H1 (cell line): Measurements from ENCODE around the gene SLC24A3. TPM values are rescaled to one million over a fixed set of nuclear protein-coding genes. Genes with fewer than 3 reads are reported as not detected.

ENCODE experiments used
- CTCF ChIA-PET: fragments of 300-600 bp; sonication (Branson Sonifier 250); formaldehyde crosslinking; loops from one replicate; lab custom pipeline; 2021; ENCODE audit not compliant: partially characterized antibody; lab: Charles Lee
- POLR2A ChIA-PET: fragments of 300-600 bp; sonication (Branson Sonifier 250); formaldehyde crosslinking; loops from one replicate; lab custom pipeline; 2021; ENCODE audit warnings: inconsistent platforms; ENCODE audit not compliant: partially characterized antibody; lab: Charles Lee
- DNase-seq, 2 experiments: peaks; one replicate each; pipeline versions ENCODE4 v3.0.0 to v3.0.0-alpha.2; 2010 to 2022; ENCODE audit warnings: low spot score in 2 of 2, low read depth in 1 of 2, mixed read lengths in 1 of 2
- FAIRE-seq: peaks from 2 replicates; lab custom pipeline; 2011; peaks lifted over from hg19 to GRCh38; lab: Jason Lieb, UNC
- H2AFZ ChIP-seq: 2 replicates; pipeline ENCODE4 v1.8.1; 2012; ENCODE audit warnings: low read length, inconsistent platforms
- H2AK5ac ChIP-seq: 2 replicates; pipeline ENCODE4 v1.6.1; 2013; ENCODE audit warnings: low read depth, low read length
- H2BK120ac ChIP-seq: replicated peaks from 2 replicates; pipeline ENCODE3; 2013; ENCODE audit warnings: low read depth, low read length, inconsistent platforms
- H2BK12ac ChIP-seq: 2 replicates; pipeline ENCODE4 v1.6.1; 2013; ENCODE audit warnings: low read depth, low read length
- H2BK15ac ChIP-seq: 2 replicates; pipeline ENCODE4 v1.6.1; 2013; ENCODE audit warnings: low read length
- H2BK20ac ChIP-seq: 2 replicates; pipeline ENCODE4 v1.6.1; 2013; ENCODE audit warnings: low read length
- H2BK5ac ChIP-seq: 2 replicates; pipeline ENCODE4 v1.6.1; 2013; ENCODE audit warnings: low read depth, low read length
- H3K14ac ChIP-seq: 2 replicates; pipeline ENCODE4 v1.6.1; 2013; ENCODE audit warnings: inconsistent platforms; ENCODE audit not compliant: insufficient read length
- H3K18ac ChIP-seq: 2 replicates; pipeline ENCODE4 v1.6.1; 2013; ENCODE audit warnings: low read length; ENCODE audit errors: extremely low read depth
- H3K23ac ChIP-seq: 2 replicates; pipeline ENCODE4 v1.6.1; 2013; ENCODE audit warnings: inconsistent platforms; ENCODE audit not compliant: insufficient read length
- H3K23me2 ChIP-seq: 2 replicates; pipeline ENCODE4 v1.6.1; 2013; ENCODE audit warnings: low read depth, low read length
- H3K27ac ChIP-seq: 2 replicates; pipeline ENCODE4 v1.6.1; 2011; ENCODE audit warnings: low read depth, low read length, inconsistent platforms
- H3K27me3 ChIP-seq, 4 experiments: replicated peaks in 1 of 4; 1 replicate in 1 of 4; 2 replicates in 3 of 4; pipeline versions ENCODE4 v1.6.1 to v1.8.1; 2011 to 2013; ENCODE audit warnings: low read length in 3 of 4, mild to moderate bottlenecking in 3 of 4, inconsistent platforms in 2 of 4, mixed read lengths in 2 of 4, moderate library complexity in 1 of 4; ENCODE audit not compliant: control insufficient read depth in 3 of 4, insufficient read depth in 3 of 4; ENCODE audit errors: extremely low read depth in 1 of 4
- H3K36me3 ChIP-seq, 4 experiments: 2 replicates each; pipeline versions ENCODE4 v1.6.1 to v1.8.1; 2011 to 2013; ENCODE audit warnings: mild to moderate bottlenecking in 4 of 4, low read length in 3 of 4, moderate library complexity in 2 of 4, control low read depth in 1 of 4, inconsistent platforms in 1 of 4; ENCODE audit not compliant: insufficient read depth in 4 of 4, control insufficient read depth in 2 of 4
- H3K4ac ChIP-seq: replicated peaks from 2 replicates; pipeline ENCODE3; 2013; ENCODE audit warnings: low read length, low read depth, mixed read lengths, inconsistent platforms; ENCODE audit not compliant: insufficient read length
- H3K4me1 ChIP-seq, 4 experiments: replicated peaks in 1 of 4; 1 replicate in 1 of 4; 2 replicates in 3 of 4; pipeline versions ENCODE4 v1.6.1 to v1.8.1; 2011 to 2013; ENCODE audit warnings: low read length in 3 of 4, inconsistent platforms in 2 of 4, mixed read lengths in 1 of 4; ENCODE audit not compliant: insufficient read depth in 4 of 4, control insufficient read depth in 3 of 4
- H3K4me2 ChIP-seq, 2 experiments: 2 replicates each; pipeline versions ENCODE4 v1.6.1 to v1.8.1; 2011 to 2013; ENCODE audit warnings: low read depth in 2 of 2, low read length in 2 of 2, control low read depth in 1 of 2, inconsistent platforms in 1 of 2, mild to moderate bottlenecking in 1 of 2; ENCODE audit not compliant: insufficient read depth in 1 of 2
- H3K4me3 ChIP-seq, 4 experiments: fragments of 200-600, 300-600 bp in 1 of 4; sonication (generic), shearing (Covaris generic), sonication (Bioruptor Twin) in 1 of 4; 2 replicates each; pipeline versions ENCODE4 v1.5.1 to v1.8.1; 2011 to 2016; ENCODE audit warnings: low read length in 4 of 4, low read depth in 3 of 4, control low read depth in 2 of 4, inconsistent platforms in 2 of 4, mild to moderate bottlenecking in 2 of 4, mixed read lengths in 1 of 4, moderate library complexity in 1 of 4; ENCODE audit not compliant: insufficient read depth in 2 of 4; ENCODE audit errors: extremely low read depth in 1 of 4
- H3K56ac ChIP-seq: replicated peaks from 2 replicates; pipeline ENCODE3; 2013; ENCODE audit warnings: low read depth, mild to moderate bottlenecking, mixed read lengths, low read length, inconsistent platforms; ENCODE audit not compliant: insufficient read length
- H3K79me1 ChIP-seq: 2 replicates; pipeline ENCODE4 v1.6.1; 2013; ENCODE audit warnings: low read depth, low read length, control low read depth
- H3K79me2 ChIP-seq, 2 experiments: 2 replicates each; pipeline versions ENCODE4 v1.6.1 to v1.8.1; 2012 to 2013; ENCODE audit warnings: low read length in 2 of 2, mild to moderate bottlenecking in 2 of 2, inconsistent platforms in 1 of 2; ENCODE audit not compliant: insufficient read depth in 2 of 2, control insufficient read depth in 1 of 2
- H3K9ac ChIP-seq, 4 experiments: replicated peaks in 1 of 4; 1 replicate in 1 of 4; 2 replicates in 3 of 4; pipeline versions ENCODE4 v1.6.1 to v1.8.1; 2011 to 2013; ENCODE audit warnings: low read depth in 3 of 4, low read length in 3 of 4, control low read depth in 2 of 4, mild to moderate bottlenecking in 2 of 4, moderate library complexity in 2 of 4, inconsistent platforms in 1 of 4; ENCODE audit errors: extremely low read depth in 1 of 4
- H3K9me3 ChIP-seq, 2 experiments: 2 replicates each; pipeline versions ENCODE4 v1.6.1 to v1.8.1; 2012 to 2013; ENCODE audit warnings: mild to moderate bottlenecking in 2 of 2, moderate library complexity in 2 of 2, control low read depth in 1 of 2, inconsistent platforms in 1 of 2, low read depth in 1 of 2, low read length in 1 of 2, mixed read lengths in 1 of 2; ENCODE audit not compliant: insufficient read depth in 2 of 2
- H4K20me1 ChIP-seq, 2 experiments: replicated peaks in 1 of 2; 2 replicates each; pipeline versions ENCODE3 to v1.8.1; 2011 to 2013; ENCODE audit warnings: inconsistent platforms in 2 of 2, low read length in 2 of 2, mild to moderate bottlenecking in 1 of 2; ENCODE audit not compliant: insufficient read depth in 2 of 2, control insufficient read depth in 1 of 2
- H4K5ac ChIP-seq: 2 replicates; pipeline ENCODE4 v1.6.1; 2013; ENCODE audit warnings: low read length, low read depth, mixed read lengths, inconsistent platforms; ENCODE audit not compliant: insufficient read length
- H4K8ac ChIP-seq: 2 replicates; pipeline ENCODE4 v1.8.0; 2013; ENCODE audit warnings: mild to moderate bottlenecking, moderate library complexity, low read length, inconsistent platforms; ENCODE audit not compliant: insufficient read depth; ENCODE audit errors: extremely low read depth
- H4K91ac ChIP-seq: replicated peaks from 2 replicates; pipeline ENCODE3; 2013; ENCODE audit warnings: low read length, mixed read lengths, inconsistent platforms; ENCODE audit not compliant: insufficient read length
- BACH1 ChIP-seq: IDR thresholded peaks from 2 replicates; pipeline ENCODE4 v1.6.1; 2012; ENCODE audit warnings: low read length, improper control_type of control experiment
- BRCA1 ChIP-seq: IDR thresholded peaks from 2 replicates; pipeline ENCODE4 v1.6.1; 2012; ENCODE audit warnings: low read depth, low read length, improper control_type of control experiment
- SIN3A ChIP-seq, 2 experiments: IDR thresholded peaks in 1 of 2; conservative IDR thresholded peaks in 1 of 2; 2 replicates each; pipeline ENCODE4 v1.6.1; 2011 to 2012; ENCODE audit warnings: low read length in 2 of 2, improper control_type of control experiment in 1 of 2, low read depth in 1 of 2, mild to moderate bottlenecking in 1 of 2
- TCF12 ChIP-seq: IDR thresholded peaks from 2 replicates; pipeline ENCODE4 v1.6.1; 2011; ENCODE audit warnings: low read depth, mild to moderate bottlenecking, low read length
- WGBS, 2 experiments: shearing (Covaris generic) in 1 of 2; methylation state at CpG; one replicate each; pipeline versions ENCODE4 v1.1.6 to v1.1.7; 2013 to 2015; ENCODE audit warnings: low lambda C conversion rate in 2 of 2, mixed read lengths in 2 of 2, inconsistent platforms in 1 of 2, low coverage in 1 of 2, missing lambda C conversion rate in 1 of 2; ENCODE audit not compliant: insufficient replicate concordance in 2 of 2, insufficient coverage in 1 of 2, insufficient read length in 1 of 2; ENCODE audit errors: extremely low coverage in 1 of 2, missing lambda C conversion rate in 1 of 2; 5-methylcytosine and 5-hydroxymethylcytosine counted together
- polyA plus RNA-seq, 7 experiments: library from polyadenylated mRNA; depleted of rRNA in 3 of 7; stranded (reverse) in 5 of 7; unstranded in 2 of 7; fragments of >200 nt in 5 of 7; fragments of 200-250 nt in 2 of 7; gene quantifications; 1 replicate in 5 of 7; 2 replicates in 1 of 7; 4 replicates in 1 of 7; pipeline versions ENCODE4 v1.2.1 to v1.2.3, GENCODE V29; 2011 to 2013; ENCODE audit warnings: missing spikeins in 2 of 7, mixed read lengths in 2 of 7
- total RNA-seq: library from RNA; stranded (reverse); fragmentation: NEBNext Ultra II Directional; extraction: Animal tissue kit (Norgen Biotek cat#: 25700); gene quantifications from 2 replicates; pipeline ENCODE4 v1.2.1, GENCODE V29; 2021
- TF ChIP-seq, protein P1 (sequence below), 3 experiments: IDR thresholded peaks; 1 replicate in 2 of 3; 2 replicates in 1 of 3; pipeline versions ENCODE4 v1.5.1 to v1.6.1; 2011; ENCODE audit warnings: low read length in 3 of 3, mild to moderate bottlenecking in 3 of 3, inconsistent platforms in 2 of 3, low read depth in 1 of 3, moderate library complexity in 1 of 3; ENCODE audit not compliant: insufficient read depth in 1 of 3; ENCODE audit errors: control extremely low read depth in 1 of 3

SLC24A3 gene
- total and polyA plus RNA-seq, 2 of the 8 experiments (the other 6 are each of a cell fraction or from before 2014, with no cell fraction given): 4.5 to 6.3 TPM

DNA sequence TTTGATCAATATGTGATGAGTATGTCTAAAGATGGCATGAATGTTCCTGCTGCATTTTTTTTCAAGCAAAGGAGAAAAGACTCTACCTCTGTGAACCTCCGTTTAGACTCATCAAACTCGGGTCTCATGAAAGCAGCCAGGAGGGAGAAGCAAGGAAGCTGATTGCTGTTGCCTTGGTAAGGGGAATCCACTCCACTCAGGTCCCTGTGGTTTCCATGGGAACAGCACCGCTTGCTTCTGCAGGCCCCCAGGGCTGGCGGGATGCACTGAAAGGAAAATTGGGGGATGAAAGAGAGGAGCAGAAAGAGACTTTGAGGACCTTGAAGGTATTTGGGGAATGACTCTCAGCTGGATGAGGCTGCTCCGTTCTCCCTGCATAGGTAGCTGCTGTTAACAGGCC is 296.0 kb downstream of the SLC24A3 start:
- Histone ChIP-seq H3K9me3 (no peaks in the 10 kb centered on the region; a peak in 1 of 4 replicates), H3K79me1 (no peaks in the 10 kb centered on the region), H2AFZ (no peak overlapping the region), H3K27ac (no peak overlapping the region), H3K4ac (no peak overlapping the region), H4K5ac (no peak overlapping the region), H2BK15ac (no peak overlapping the region), H4K8ac (no peak overlapping the region), H2BK120ac (no peak overlapping the region), H3K36me3 (no peaks in the 10 kb centered on the region), H4K91ac (no peak overlapping the region), H3K79me2 (no peaks in the 10 kb centered on the region), H3K14ac (no peak overlapping the region), H3K18ac (no peak overlapping the region), H3K4me3 (no peak overlapping the region), H3K27me3 (no peaks in the 10 kb centered on the region), H3K23ac (no peak overlapping the region), H4K20me1 (no peaks in the 10 kb centered on the region), H3K9ac (no peak overlapping the region), H2BK20ac (no peak overlapping the region), H2BK12ac (no peak overlapping the region), H3K4me1 (no peaks in the 10 kb centered on the region), H2AK5ac (no peak overlapping the region), H3K4me2 (no peak overlapping the region), H3K56ac (no peak overlapping the region), H2BK5ac (no peak overlapping the region), H3K23me2 (no peaks in the 10 kb centered on the region)
- DNase-seq: no peak
- CTCF ChIA-PET: interaction anchor here (0.6 to 1.6 kb wide), 4 partner anchors 21 to 436 kb away, joined by 3 to 5 read pairs (median 3); no protein-coding TSS in a partner anchor
- TF ChIP-seq SIN3A (conservative IDR thresholded peaks at IDR 0.05 in 1 of 2, IDR thresholded peaks at IDR 0.05 in 1 of 2; ENCODE audit: low read depth in 1 of 2, low read length in 2 of 2): no peak
- TF ChIP-seq BACH1: no peak
- no peak for TF ChIP-seq TCF12
- TF ChIP-seq BRCA1: no peak
- TF ChIP-seq, protein P1, sequence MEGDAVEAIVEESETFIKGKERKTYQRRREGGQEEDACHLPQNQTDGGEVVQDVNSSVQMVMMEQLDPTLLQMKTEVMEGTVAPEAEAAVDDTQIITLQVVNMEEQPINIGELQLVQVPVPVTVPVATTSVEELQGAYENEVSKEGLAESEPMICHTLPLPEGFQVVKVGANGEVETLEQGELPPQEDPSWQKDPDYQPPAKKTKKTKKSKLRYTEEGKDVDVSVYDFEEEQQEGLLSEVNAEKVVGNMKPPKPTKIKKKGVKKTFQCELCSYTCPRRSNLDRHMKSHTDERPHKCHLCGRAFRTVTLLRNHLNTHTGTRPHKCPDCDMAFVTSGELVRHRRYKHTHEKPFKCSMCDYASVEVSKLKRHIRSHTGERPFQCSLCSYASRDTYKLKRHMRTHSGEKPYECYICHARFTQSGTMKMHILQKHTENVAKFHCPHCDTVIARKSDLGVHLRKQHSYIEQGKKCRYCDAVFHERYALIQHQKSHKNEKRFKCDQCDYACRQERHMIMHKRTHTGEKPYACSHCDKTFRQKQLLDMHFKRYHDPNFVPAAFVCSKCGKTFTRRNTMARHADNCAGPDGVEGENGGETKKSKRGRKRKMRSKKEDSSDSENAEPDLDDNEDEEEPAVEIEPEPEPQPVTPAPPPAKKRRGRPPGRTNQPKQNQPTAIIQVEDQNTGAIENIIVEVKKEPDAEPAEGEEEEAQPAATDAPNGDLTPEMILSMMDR (IDR thresholded peaks at IDR 0.05; ENCODE audit: control extremely low read depth in 1 of 3, insufficient read depth in 1 of 3, low read depth in 1 of 3, low read length in 3 of 3): no peak
- WGBS, 2 experiments: 82% methylated on average over 5 of the region's 5 CpGs; no CpG with 5 or more reads in 1 of the 2 experiments
- no peak for FAIRE-seq
- POLR2A ChIA-PET: no interaction called here
